Endothelial cell of umbilical vein (primary cell): ENCODE measurements around the gene PHLPP1. TPM values are rescaled to one million over a fixed set of nuclear protein-coding genes. Genes with fewer than 3 reads are reported as not detected.

Experiments
- BruUV-seq: library from RNA; stranded (reverse); fragments of 400-500 nt; replicated peaks from 2 replicates; lab custom pipeline; 2021; lab: Mats Ljungman, UMichigan
- CTCF ChIA-PET: fragments of 300-600, 350-600 bp; sonication (Branson Sonifier 250); formaldehyde crosslinking; loops from one replicate; lab custom pipeline; 2021; ENCODE audit warnings: antibody characterized with exemption, inconsistent platforms; lab: Charles Lee
- POLR2A ChIA-PET: fragments of 300-600, 350-600 bp; sonication (Branson Sonifier 250); formaldehyde crosslinking; loops from one replicate; lab custom pipeline; 2021; ENCODE audit warnings: antibody characterized with exemption, inconsistent platforms; lab: Charles Lee
- DNase-seq: peaks from one replicate; pipeline ENCODE4 v3.0.0-alpha.2; 2011; ENCODE audit warnings: low read depth, low spot score
- FAIRE-seq: peaks from 2 replicates; lab custom pipeline; 2011; peaks lifted over from hg19 to GRCh38; lab: Jason Lieb, UNC
- H2AFZ ChIP-seq: 2 replicates; pipeline ENCODE4 v1.6.0; 2012; ENCODE audit warnings: low read depth, low read length, control low read depth, inconsistent platforms
- H3K27ac ChIP-seq: 2 replicates; pipeline ENCODE4 v1.5.1; 2011; ENCODE audit warnings: low read depth, mild to moderate bottlenecking, control low read depth, low read length, moderate library complexity; ENCODE audit not compliant: insufficient read depth
- H3K27me3 ChIP-seq, 2 experiments: 2 replicates each; pipeline versions ENCODE4 v1.6.0 to v1.6.1; 2011; ENCODE audit warnings: low read length in 2 of 2, mixed read lengths in 1 of 2; ENCODE audit not compliant: control insufficient read depth in 2 of 2, insufficient read depth in 2 of 2
- H3K36me3 ChIP-seq, 2 experiments: 2 replicates in 1 of 2; 3 replicates in 1 of 2; pipeline ENCODE4 v1.5.1; 2011; ENCODE audit warnings: low read length in 2 of 2, mild to moderate bottlenecking in 1 of 2, moderate library complexity in 1 of 2; ENCODE audit not compliant: control insufficient read depth in 2 of 2, insufficient read depth in 2 of 2; ENCODE audit errors: extremely low read depth in 1 of 2
- H3K4me1 ChIP-seq: 3 replicates; pipeline ENCODE4 v1.5.1; 2011; ENCODE audit warnings: mild to moderate bottlenecking, low read length; ENCODE audit not compliant: control insufficient read depth, insufficient read depth; ENCODE audit errors: extremely low read depth
- H3K4me2 ChIP-seq: 2 replicates; pipeline ENCODE4 v1.6.1; 2011; ENCODE audit warnings: low read length, control low read depth, mixed read lengths; ENCODE audit not compliant: insufficient read depth
- H3K4me3 ChIP-seq, 3 experiments: fragments of 200-600 bp in 1 of 3; sonication (generic), shearing (Covaris generic) in 1 of 3; replicated peaks in 1 of 3; 2 replicates each; pipeline ENCODE4 v1.5.1; 2011 to 2016; ENCODE audit warnings: control low read depth in 3 of 3, low read length in 3 of 3, mild to moderate bottlenecking in 2 of 3, inconsistent platforms in 1 of 3, low read depth in 1 of 3, moderate library complexity in 1 of 3; ENCODE audit not compliant: insufficient read depth in 1 of 3
- H3K79me2 ChIP-seq: 2 replicates; pipeline ENCODE4 v1.6.0; 2012; ENCODE audit warnings: low read length, inconsistent platforms; ENCODE audit not compliant: control insufficient read depth, insufficient read depth
- H3K9ac ChIP-seq: replicated peaks from 2 replicates; pipeline ENCODE3; 2011; ENCODE audit warnings: low read length, control low read depth; ENCODE audit not compliant: insufficient read depth; ENCODE audit errors: extremely low read depth
- H3K9me1 ChIP-seq: replicated peaks from 3 replicates; pipeline ENCODE4 v1.6.0; 2011; ENCODE audit warnings: mild to moderate bottlenecking, low read length; ENCODE audit not compliant: control insufficient read depth, insufficient read depth; ENCODE audit errors: extremely low read depth
- H3K9me3 ChIP-seq: replicated peaks from 2 replicates; pipeline ENCODE4 v1.5.1; 2012; ENCODE audit warnings: low read length, inconsistent platforms; ENCODE audit not compliant: control insufficient read depth, insufficient read depth
- H4K20me1 ChIP-seq: replicated peaks from 2 replicates; pipeline ENCODE3; 2011; ENCODE audit warnings: mild to moderate bottlenecking, low read length; ENCODE audit not compliant: control insufficient read depth, insufficient read depth; ENCODE audit errors: extremely low read depth
- EZH2 ChIP-seq: IDR thresholded peaks from 2 replicates; pipeline ENCODE4 v1.6.1; 2012; ENCODE audit warnings: borderline replicate concordance, low read depth, mild to moderate bottlenecking, moderate library complexity, low read length, inconsistent platforms; ENCODE audit not compliant: severe bottlenecking
- FOS ChIP-seq: IDR thresholded peaks from 2 replicates; pipeline ENCODE4 v1.6.1; 2011; ENCODE audit warnings: mild to moderate bottlenecking, low read length, moderate library complexity, borderline replicate concordance; ENCODE audit not compliant: insufficient read depth
- GATA2 ChIP-seq: IDR thresholded peaks from 2 replicates; pipeline ENCODE4 v1.7.0; 2011; ENCODE audit warnings: low read depth, mild to moderate bottlenecking, moderate library complexity, mixed read lengths, low read length; ENCODE audit not compliant: insufficient read length, insufficient read depth
- JUN ChIP-seq: IDR thresholded peaks from 2 replicates; pipeline ENCODE4 v1.6.1; 2011; ENCODE audit warnings: borderline replicate concordance, low read depth; ENCODE audit not compliant: insufficient read length, insufficient read depth
- MAX ChIP-seq: IDR thresholded peaks from 2 replicates; pipeline ENCODE4 v1.6.1; 2011; ENCODE audit not compliant: insufficient read depth, insufficient read length
- MYC ChIP-seq: IDR thresholded peaks from one replicate; pipeline ENCODE4 v1.6.1; 2011; ENCODE audit warnings: mild to moderate bottlenecking, low read depth, low read length
- POLR2A ChIP-seq: IDR thresholded peaks from 2 replicates; pipeline ENCODE4 v1.6.1; 2012; ENCODE audit warnings: low read depth, mild to moderate bottlenecking, control low read depth, low read length
- POLR2AphosphoS5 ChIP-seq: IDR thresholded peaks from 2 replicates; pipeline ENCODE4 v1.6.1; 2012; ENCODE audit warnings: low read depth, mild to moderate bottlenecking, control low read depth, low read length, moderate library complexity; ENCODE audit not compliant: insufficient read depth
- dilution Hi-C: fragments of 300-500 bp; cut with MboI; formaldehyde crosslinking; loops from one replicate; pipeline ENCODE4 v1.15.0; 2019; ENCODE audit warnings: low sequenced_read_pairs; ENCODE audit not compliant: extremely low pct_ligation_motif_present
- intact Hi-C: fragments of 100-400 bp; cut with micrococcal nuclease; formaldehyde crosslinking; loops from one replicate; pipeline ENCODE4 v1.10.0; 2022
- polyA plus RNA-seq, 4 experiments: library from polyadenylated mRNA; depleted of rRNA in 3 of 4; stranded (reverse) in 3 of 4; unstranded in 1 of 4; fragments of >200 nt; gene quantifications; 2 replicates each; pipeline versions ENCODE4 v1.2.1 to v1.2.3, GENCODE V29; 2011 to 2012; ENCODE audit warnings: missing spikeins in 1 of 4
- total RNA-seq: library from RNA; stranded (reverse); gene quantifications from 2 replicates; pipeline ENCODE4 v1.2.3, GENCODE V29; 2021
- TF ChIP-seq, protein P1 (sequence below), 2 donors: IDR thresholded peaks; 1 replicate in 1 of 2; 2 replicates in 1 of 2; pipeline ENCODE4 v1.5.1; 2011; ENCODE audit warnings: low read length in 2 of 2, mild to moderate bottlenecking in 2 of 2, moderate library complexity in 2 of 2, control low read depth in 1 of 2, inconsistent platforms in 1 of 2, low read depth in 1 of 2; ENCODE audit not compliant: insufficient read depth in 1 of 2; ENCODE audit errors: extremely low read depth in 1 of 2

The PHLPP1 gene
- total and polyA plus RNA-seq, 2 donors (not counting 3 experiments of a cell fraction or from before 2014, with no cell fraction given) = 4.0 to 10.8 TPM

GRCh38 chr18:62809900-62810299, 94.6 kb downstream of the PHLPP1 start:
- Histone ChIP-seq H3K36me3 (no peaks in the 10 kb centered on the region), H3K79me2 (no peaks in the 10 kb centered on the region), H3K4me1 (no peaks in the 10 kb centered on the region), H3K9me1 (no peaks in the 10 kb centered on the region), H3K4me2 (no peak overlapping the region), H2AFZ (no peak overlapping the region), H3K27ac (no peak overlapping the region), H3K4me3 (no peak overlapping the region), H3K9me3 (no peaks in the 10 kb centered on the region), H4K20me1 (no peaks in the 10 kb centered on the region), H3K9ac (no peak overlapping the region), H3K27me3 (no peaks in the 10 kb centered on the region)
- intact Hi-C loops = no loop called here
- TF ChIP-seq POLR2A (no peak), JUN (no peak), GATA2 (no peak), POLR2AphosphoS5 (no peak), EZH2 (no peak), MYC (no peak), FOS (no peak), MAX (no peak)
- TF ChIP-seq, protein P1, sequence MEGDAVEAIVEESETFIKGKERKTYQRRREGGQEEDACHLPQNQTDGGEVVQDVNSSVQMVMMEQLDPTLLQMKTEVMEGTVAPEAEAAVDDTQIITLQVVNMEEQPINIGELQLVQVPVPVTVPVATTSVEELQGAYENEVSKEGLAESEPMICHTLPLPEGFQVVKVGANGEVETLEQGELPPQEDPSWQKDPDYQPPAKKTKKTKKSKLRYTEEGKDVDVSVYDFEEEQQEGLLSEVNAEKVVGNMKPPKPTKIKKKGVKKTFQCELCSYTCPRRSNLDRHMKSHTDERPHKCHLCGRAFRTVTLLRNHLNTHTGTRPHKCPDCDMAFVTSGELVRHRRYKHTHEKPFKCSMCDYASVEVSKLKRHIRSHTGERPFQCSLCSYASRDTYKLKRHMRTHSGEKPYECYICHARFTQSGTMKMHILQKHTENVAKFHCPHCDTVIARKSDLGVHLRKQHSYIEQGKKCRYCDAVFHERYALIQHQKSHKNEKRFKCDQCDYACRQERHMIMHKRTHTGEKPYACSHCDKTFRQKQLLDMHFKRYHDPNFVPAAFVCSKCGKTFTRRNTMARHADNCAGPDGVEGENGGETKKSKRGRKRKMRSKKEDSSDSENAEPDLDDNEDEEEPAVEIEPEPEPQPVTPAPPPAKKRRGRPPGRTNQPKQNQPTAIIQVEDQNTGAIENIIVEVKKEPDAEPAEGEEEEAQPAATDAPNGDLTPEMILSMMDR (IDR thresholded peaks at IDR 0.05; ENCODE audit: extremely low read depth in 1 of 2, insufficient read depth in 1 of 2, low read depth in 1 of 2, low read length in 2 of 2) = no peak
- no TSS peak for BruUV-seq
- dilution Hi-C loops = no loop called here
- CTCF ChIA-PET = no interaction called here
- FAIRE-seq (peak; percentile 8), DNase-seq (no peak)
- POLR2A ChIA-PET = no interaction called here
